Esophagus muscularis mucosa (tissue), 4 donors: ENCODE measurements around the gene DOCK10.

Experiments used
- EP300 ChIP-seq: sonication (generic); formaldehyde crosslinking; IDR thresholded peaks from one replicate; pipeline ENCODE4 v1.6.1; 2017; ENCODE audit warnings: antibody characterized with exemption
- POLR2A ChIP-seq: fragments of 450-650 bp; IDR thresholded peaks from one replicate; pipeline ENCODE4 v1.6.1; 2017; ENCODE audit warnings: antibody characterized with exemption, moderate library complexity, mild to moderate bottlenecking, low read depth
- POLR2AphosphoS5 ChIP-seq, 2 donors: sonication (generic); formaldehyde crosslinking; IDR thresholded peaks; one replicate each; pipeline ENCODE4 v1.6.1; 2017; ENCODE audit warnings: antibody characterized with exemption in 2 of 2
- TF ChIP-seq, protein P1 (sequence below), 3 experiments: fragments of 200-600 bp in 2 of 3; fragments of 450-650 bp in 1 of 3; sonication (generic) in 2 of 3; IDR thresholded peaks; one replicate each; pipeline ENCODE4 v1.5.1; 2017 to 2019; ENCODE audit warnings: antibody characterized with exemption in 3 of 3, mild to moderate bottlenecking in 2 of 3, moderate library complexity in 1 of 3

- TF ChIP-seq EP300 (no peak), POLR2A (no peak), POLR2AphosphoS5 (IDR thresholded peaks at IDR 0.05) (no peak)
- TF ChIP-seq, protein P1, sequence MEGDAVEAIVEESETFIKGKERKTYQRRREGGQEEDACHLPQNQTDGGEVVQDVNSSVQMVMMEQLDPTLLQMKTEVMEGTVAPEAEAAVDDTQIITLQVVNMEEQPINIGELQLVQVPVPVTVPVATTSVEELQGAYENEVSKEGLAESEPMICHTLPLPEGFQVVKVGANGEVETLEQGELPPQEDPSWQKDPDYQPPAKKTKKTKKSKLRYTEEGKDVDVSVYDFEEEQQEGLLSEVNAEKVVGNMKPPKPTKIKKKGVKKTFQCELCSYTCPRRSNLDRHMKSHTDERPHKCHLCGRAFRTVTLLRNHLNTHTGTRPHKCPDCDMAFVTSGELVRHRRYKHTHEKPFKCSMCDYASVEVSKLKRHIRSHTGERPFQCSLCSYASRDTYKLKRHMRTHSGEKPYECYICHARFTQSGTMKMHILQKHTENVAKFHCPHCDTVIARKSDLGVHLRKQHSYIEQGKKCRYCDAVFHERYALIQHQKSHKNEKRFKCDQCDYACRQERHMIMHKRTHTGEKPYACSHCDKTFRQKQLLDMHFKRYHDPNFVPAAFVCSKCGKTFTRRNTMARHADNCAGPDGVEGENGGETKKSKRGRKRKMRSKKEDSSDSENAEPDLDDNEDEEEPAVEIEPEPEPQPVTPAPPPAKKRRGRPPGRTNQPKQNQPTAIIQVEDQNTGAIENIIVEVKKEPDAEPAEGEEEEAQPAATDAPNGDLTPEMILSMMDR (IDR thresholded peaks at IDR 0.05): no peak
Observed at GRCh38 chr2:224798180-224798579, 244.1 kb downstream of the DOCK10 start.
